Liver (tissue), 3 donors: ENCODE data around the gene CADM2.

Experiments used
- FOXA1 ChIP-seq: IDR thresholded peaks from 2 replicates; pipeline ENCODE4 v1.6.1; 2016; ENCODE audit warnings: antibody characterized with exemption
- GABPA ChIP-seq, 2 donors: IDR thresholded peaks in 1 of 2; conservative IDR thresholded peaks in 1 of 2; 2 replicates each; pipeline ENCODE4 v1.6.1; 2016; ENCODE audit warnings: antibody characterized with exemption in 2 of 2, mild to moderate bottlenecking in 1 of 2, moderate library complexity in 1 of 2
- HNF4A ChIP-seq, 2 donors: conservative IDR thresholded peaks; 2 replicates each; pipeline ENCODE4 v1.6.1; 2016; ENCODE audit warnings: antibody characterized with exemption in 2 of 2, mild to moderate bottlenecking in 2 of 2
- RAD21 ChIP-seq, 2 donors: IDR thresholded peaks; 2 replicates each; pipeline ENCODE4 v1.6.1; 2016; ENCODE audit warnings: antibody characterized with exemption in 2 of 2, mild to moderate bottlenecking in 2 of 2
- RXRA ChIP-seq, 2 donors: IDR thresholded peaks; 2 replicates each; pipeline ENCODE4 v1.6.1; 2017 to 2018; ENCODE audit warnings: antibody characterized with exemption in 2 of 2, mild to moderate bottlenecking in 1 of 2
- SP1 ChIP-seq: IDR thresholded peaks from 2 replicates; pipeline ENCODE4 v1.6.1; 2018; ENCODE audit warnings: antibody characterized with exemption, mild to moderate bottlenecking
- TAF1 ChIP-seq: conservative IDR thresholded peaks from 2 replicates; pipeline ENCODE4 v1.6.1; 2016; ENCODE audit warnings: antibody characterized with exemption, mild to moderate bottlenecking
- YY1 ChIP-seq: IDR thresholded peaks from 2 replicates; pipeline ENCODE4 v1.6.1; 2016; ENCODE audit warnings: antibody characterized with exemption, mild to moderate bottlenecking
- TF ChIP-seq, protein P1 (sequence below): fragments of 150-350 bp; IDR thresholded peaks from 2 replicates; pipeline ENCODE4 v1.5.1; 2017; ENCODE audit warnings: improper control_type of control experiment, low read depth, low read length; ENCODE audit not compliant: missing input control
- TF ChIP-seq, protein P2 (sequence below): IDR thresholded peaks from 2 replicates; pipeline ENCODE4 v1.6.1; 2016; ENCODE audit warnings: antibody characterized with exemption
- TF ChIP-seq, protein P3 (sequence below): IDR thresholded peaks from 2 replicates; pipeline ENCODE4 v1.6.1; 2016; ENCODE audit warnings: antibody characterized with exemption, mild to moderate bottlenecking
- TF ChIP-seq, protein P4 (sequence below): IDR thresholded peaks from 2 replicates; pipeline ENCODE4 v1.6.1; 2016; ENCODE audit warnings: antibody characterized with exemption
- TF ChIP-seq, protein P5 (sequence below): IDR thresholded peaks from 2 replicates; pipeline ENCODE4 v1.6.1; 2016; ENCODE audit warnings: antibody characterized with exemption
- donor health status: healthy.
- donor health status: healthy.

DNA sequence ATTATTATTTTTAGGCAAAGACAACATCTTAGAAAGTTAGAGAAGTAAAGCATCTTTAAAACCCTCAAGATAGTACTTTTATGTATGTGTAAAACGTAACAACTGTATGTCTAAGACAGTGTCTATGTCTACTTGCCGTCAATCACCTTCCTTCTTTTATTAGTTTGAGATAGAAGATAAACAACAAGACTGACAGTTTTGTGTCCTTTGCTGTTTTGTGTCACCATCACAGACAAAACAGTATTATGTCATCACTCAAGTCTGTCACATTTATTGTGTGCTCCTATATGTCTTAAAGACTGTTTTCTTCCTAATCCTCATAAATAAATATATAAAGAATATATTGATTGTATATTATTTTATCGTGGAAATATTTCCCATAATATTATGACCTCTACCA lies 908.3 kb downstream of the CADM2 start:
- TF ChIP-seq, protein P1, sequence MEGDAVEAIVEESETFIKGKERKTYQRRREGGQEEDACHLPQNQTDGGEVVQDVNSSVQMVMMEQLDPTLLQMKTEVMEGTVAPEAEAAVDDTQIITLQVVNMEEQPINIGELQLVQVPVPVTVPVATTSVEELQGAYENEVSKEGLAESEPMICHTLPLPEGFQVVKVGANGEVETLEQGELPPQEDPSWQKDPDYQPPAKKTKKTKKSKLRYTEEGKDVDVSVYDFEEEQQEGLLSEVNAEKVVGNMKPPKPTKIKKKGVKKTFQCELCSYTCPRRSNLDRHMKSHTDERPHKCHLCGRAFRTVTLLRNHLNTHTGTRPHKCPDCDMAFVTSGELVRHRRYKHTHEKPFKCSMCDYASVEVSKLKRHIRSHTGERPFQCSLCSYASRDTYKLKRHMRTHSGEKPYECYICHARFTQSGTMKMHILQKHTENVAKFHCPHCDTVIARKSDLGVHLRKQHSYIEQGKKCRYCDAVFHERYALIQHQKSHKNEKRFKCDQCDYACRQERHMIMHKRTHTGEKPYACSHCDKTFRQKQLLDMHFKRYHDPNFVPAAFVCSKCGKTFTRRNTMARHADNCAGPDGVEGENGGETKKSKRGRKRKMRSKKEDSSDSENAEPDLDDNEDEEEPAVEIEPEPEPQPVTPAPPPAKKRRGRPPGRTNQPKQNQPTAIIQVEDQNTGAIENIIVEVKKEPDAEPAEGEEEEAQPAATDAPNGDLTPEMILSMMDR = no peak
- TF ChIP-seq SP1 = no peak
- TF ChIP-seq, protein P2, sequence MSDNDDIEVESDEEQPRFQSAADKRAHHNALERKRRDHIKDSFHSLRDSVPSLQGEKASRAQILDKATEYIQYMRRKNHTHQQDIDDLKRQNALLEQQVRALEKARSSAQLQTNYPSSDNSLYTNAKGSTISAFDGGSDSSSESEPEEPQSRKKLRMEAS = no peak
- TF ChIP-seq RAD21 (IDR thresholded peaks at IDR 0.05) = no peak
- no peak for TF ChIP-seq GABPA (IDR thresholded peaks at IDR 0.05 in 1 of 2, conservative IDR thresholded peaks at IDR 0.05 in 1 of 2)
- TF ChIP-seq HNF4A (conservative IDR thresholded peaks at IDR 0.05) = no peak
- TF ChIP-seq RXRA (IDR thresholded peaks at IDR 0.05) = no peak
- TF ChIP-seq TAF1 = no peak
- TF ChIP-seq, protein P3, sequence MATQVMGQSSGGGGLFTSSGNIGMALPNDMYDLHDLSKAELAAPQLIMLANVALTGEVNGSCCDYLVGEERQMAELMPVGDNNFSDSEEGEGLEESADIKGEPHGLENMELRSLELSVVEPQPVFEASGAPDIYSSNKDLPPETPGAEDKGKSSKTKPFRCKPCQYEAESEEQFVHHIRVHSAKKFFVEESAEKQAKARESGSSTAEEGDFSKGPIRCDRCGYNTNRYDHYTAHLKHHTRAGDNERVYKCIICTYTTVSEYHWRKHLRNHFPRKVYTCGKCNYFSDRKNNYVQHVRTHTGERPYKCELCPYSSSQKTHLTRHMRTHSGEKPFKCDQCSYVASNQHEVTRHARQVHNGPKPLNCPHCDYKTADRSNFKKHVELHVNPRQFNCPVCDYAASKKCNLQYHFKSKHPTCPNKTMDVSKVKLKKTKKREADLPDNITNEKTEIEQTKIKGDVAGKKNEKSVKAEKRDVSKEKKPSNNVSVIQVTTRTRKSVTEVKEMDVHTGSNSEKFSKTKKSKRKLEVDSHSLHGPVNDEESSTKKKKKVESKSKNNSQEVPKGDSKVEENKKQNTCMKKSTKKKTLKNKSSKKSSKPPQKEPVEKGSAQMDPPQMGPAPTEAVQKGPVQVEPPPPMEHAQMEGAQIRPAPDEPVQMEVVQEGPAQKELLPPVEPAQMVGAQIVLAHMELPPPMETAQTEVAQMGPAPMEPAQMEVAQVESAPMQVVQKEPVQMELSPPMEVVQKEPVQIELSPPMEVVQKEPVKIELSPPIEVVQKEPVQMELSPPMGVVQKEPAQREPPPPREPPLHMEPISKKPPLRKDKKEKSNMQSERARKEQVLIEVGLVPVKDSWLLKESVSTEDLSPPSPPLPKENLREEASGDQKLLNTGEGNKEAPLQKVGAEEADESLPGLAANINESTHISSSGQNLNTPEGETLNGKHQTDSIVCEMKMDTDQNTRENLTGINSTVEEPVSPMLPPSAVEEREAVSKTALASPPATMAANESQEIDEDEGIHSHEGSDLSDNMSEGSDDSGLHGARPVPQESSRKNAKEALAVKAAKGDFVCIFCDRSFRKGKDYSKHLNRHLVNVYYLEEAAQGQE = no peak
- no peak for TF ChIP-seq FOXA1
- TF ChIP-seq, protein P4, sequence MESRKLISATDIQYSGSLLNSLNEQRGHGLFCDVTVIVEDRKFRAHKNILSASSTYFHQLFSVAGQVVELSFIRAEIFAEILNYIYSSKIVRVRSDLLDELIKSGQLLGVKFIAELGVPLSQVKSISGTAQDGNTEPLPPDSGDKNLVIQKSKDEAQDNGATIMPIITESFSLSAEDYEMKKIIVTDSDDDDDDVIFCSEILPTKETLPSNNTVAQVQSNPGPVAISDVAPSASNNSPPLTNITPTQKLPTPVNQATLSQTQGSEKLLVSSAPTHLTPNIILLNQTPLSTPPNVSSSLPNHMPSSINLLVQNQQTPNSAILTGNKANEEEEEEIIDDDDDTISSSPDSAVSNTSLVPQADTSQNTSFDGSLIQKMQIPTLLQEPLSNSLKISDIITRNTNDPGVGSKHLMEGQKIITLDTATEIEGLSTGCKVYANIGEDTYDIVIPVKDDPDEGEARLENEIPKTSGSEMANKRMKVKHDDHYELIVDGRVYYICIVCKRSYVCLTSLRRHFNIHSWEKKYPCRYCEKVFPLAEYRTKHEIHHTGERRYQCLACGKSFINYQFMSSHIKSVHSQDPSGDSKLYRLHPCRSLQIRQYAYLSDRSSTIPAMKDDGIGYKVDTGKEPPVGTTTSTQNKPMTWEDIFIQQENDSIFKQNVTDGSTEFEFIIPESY = no peak
- TF ChIP-seq, protein P5, sequence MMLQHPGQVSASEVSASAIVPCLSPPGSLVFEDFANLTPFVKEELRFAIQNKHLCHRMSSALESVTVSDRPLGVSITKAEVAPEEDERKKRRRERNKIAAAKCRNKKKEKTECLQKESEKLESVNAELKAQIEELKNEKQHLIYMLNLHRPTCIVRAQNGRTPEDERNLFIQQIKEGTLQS = no peak
- TF ChIP-seq YY1 = no peak
